Skeletal muscle tissue (tissue), 4 donors: ENCODE results near the gene UGP2. TPM values are rescaled to one million over a fixed set of nuclear protein-coding genes. Genes with fewer than 3 reads are reported as not detected.
A peak's percentile ranks its signal among the peaks of the same experiment; 100 is the strongest.

Experiments
- H3K27ac ChIP-seq: one replicate; pipeline ENCODE4 v1.7.0; 2013; ENCODE audit warnings: mild to moderate bottlenecking, low read depth, low read length, inconsistent platforms
- H3K27me3 ChIP-seq, 3 donors: one replicate each; pipeline ENCODE4 v1.7.0; 2013; ENCODE audit warnings: low read length in 3 of 3; ENCODE audit not compliant: control insufficient read depth in 3 of 3, insufficient read depth in 3 of 3
- H3K36me3 ChIP-seq, 3 donors: one replicate each; pipeline ENCODE4 v1.7.0; 2013; ENCODE audit warnings: low read length in 3 of 3; ENCODE audit not compliant: control insufficient read depth in 3 of 3, insufficient read depth in 3 of 3
- H3K4me1 ChIP-seq, 3 donors: one replicate each; pipeline ENCODE4 v1.7.0; 2013; ENCODE audit warnings: low read length in 3 of 3, mild to moderate bottlenecking in 3 of 3; ENCODE audit not compliant: control insufficient read depth in 3 of 3, insufficient read depth in 3 of 3
- H3K4me3 ChIP-seq, 3 donors: one replicate each; pipeline ENCODE4 v1.7.0; 2013; ENCODE audit warnings: low read length in 3 of 3
- H3K9ac ChIP-seq, 3 donors: one replicate each; pipeline ENCODE4 v1.7.0; 2013; ENCODE audit warnings: low read length in 3 of 3, mild to moderate bottlenecking in 3 of 3, moderate library complexity in 2 of 3, low read depth in 1 of 3
- H3K9me3 ChIP-seq, 3 donors: one replicate each; pipeline ENCODE4 v1.7.0; 2013; ENCODE audit warnings: low read length in 3 of 3; ENCODE audit not compliant: control insufficient read depth in 3 of 3
- total RNA-seq: library from RNA; depleted of rRNA; stranded (reverse); fragments of >200 nt; gene quantifications from one replicate; pipeline ENCODE4 v1.2.3, GENCODE V29; 2014
- donor health status: Osteomylitis.

UGP2 gene
- total RNA-seq, 1 donor from 2014 or later: 270 TPM

- no peak overlapping the region for H3K9ac ChIP-seq
- no peaks in the 10 kb centered on the region for H3K27me3 ChIP-seq
- H3K27ac ChIP-seq: no peak overlapping the region
- H3K4me1 ChIP-seq: peaks cover 0 to 3% (median 1%) of the 10 kb centered on the region in 3 donors
- H3K36me3 ChIP-seq: no peaks in the 10 kb centered on the region
- H3K4me3 ChIP-seq: no peak overlapping the region
- H3K9me3 ChIP-seq: no peaks in the 10 kb centered on the region
These were observed 27.6 kb upstream of the UGP2 start for GRCh38 chr2:63814114-63814513.

- no peaks in the 10 kb centered on the region for H3K27me3 ChIP-seq
- H3K9me3 ChIP-seq: no peaks in the 10 kb centered on the region
- H3K4me3 ChIP-seq: no peak overlapping the region
- no peaks in the 10 kb centered on the region for H3K36me3 ChIP-seq
- no peak overlapping the region for H3K9ac ChIP-seq
- H3K27ac ChIP-seq: no peak overlapping the region
- peaks cover 9 to 15% (median 12%) of the 10 kb centered on the region in 3 donors for H3K4me1 ChIP-seq
These were observed 24.3 kb upstream of the UGP2 start for GRCh38 chr2:63817382-63817781.

GRCh38 chr2:63818271-63818670, 23.4 kb upstream of the UGP2 start:
- no peaks in the 10 kb centered on the region for H3K9me3 ChIP-seq
- H3K36me3 ChIP-seq: no peaks in the 10 kb centered on the region
- no peak overlapping the region for H3K4me3 ChIP-seq
- H3K9ac ChIP-seq: no peak overlapping the region
- H3K4me1 ChIP-seq: peaks cover 9 to 15% (median 12%) of the 10 kb centered on the region in 3 donors
- H3K27ac ChIP-seq: no peak overlapping the region
- no peaks in the 10 kb centered on the region for H3K27me3 ChIP-seq

GRCh38 chr2:63819256-63819655, 22.4 kb upstream of the UGP2 start:
- Histone ChIP-seq H3K27me3 (no peaks in the 10 kb centered on the region), H3K36me3 (no peaks in the 10 kb centered on the region), H3K27ac (peak overlapping the region; percentile 68), H3K9ac (no peak overlapping the region), H3K4me1 (peaks cover 9 to 15% (median 12%) of the 10 kb centered on the region in 3 donors), H3K4me3 (no peak overlapping the region), H3K9me3 (no peaks in the 10 kb centered on the region)

GRCh38 chr2:63819765-63820717, 21.7 kb upstream of the UGP2 start:
- Histone ChIP-seq H3K9ac (peak overlapping the region in 1 of 3 donors; percentile 16), H3K4me1 (peaks cover 9 to 15% (median 12%) of the 10 kb centered on the region in 3 donors), H3K4me3 (no peak overlapping the region), H3K27ac (peak overlapping the region; percentile 68), H3K36me3 (no peaks in the 10 kb centered on the region), H3K9me3 (no peaks in the 10 kb centered on the region), H3K27me3 (no peaks in the 10 kb centered on the region)

GRCh38 chr2:63820969-63821368, 20.7 kb upstream of the UGP2 start:
- no peak overlapping the region for H3K9ac ChIP-seq
- H3K4me3 ChIP-seq: no peak overlapping the region
- H3K27ac ChIP-seq: no peak overlapping the region
- H3K9me3 ChIP-seq: no peaks in the 10 kb centered on the region
- no peaks in the 10 kb centered on the region for H3K27me3 ChIP-seq
- H3K36me3 ChIP-seq: no peaks in the 10 kb centered on the region
- H3K4me1 ChIP-seq: peaks cover 9 to 12% (median 12%) of the 10 kb centered on the region in 3 donors

GRCh38 chr2:63821396-63821795, 20.3 kb upstream of the UGP2 start:
- Histone ChIP-seq H3K9me3 (no peaks in the 10 kb centered on the region), H3K27ac (no peak overlapping the region), H3K27me3 (no peaks in the 10 kb centered on the region), H3K9ac (no peak overlapping the region), H3K4me3 (no peak overlapping the region), H3K36me3 (no peaks in the 10 kb centered on the region), H3K4me1 (peaks cover 9 to 12% (median 12%) of the 10 kb centered on the region in 3 donors)

- Histone ChIP-seq H3K27ac (no peak overlapping the region), H3K9ac (no peak overlapping the region), H3K4me1 (peaks cover 10 to 14% (median 12%) of the 10 kb centered on the region in 3 donors), H3K36me3 (no peaks in the 10 kb centered on the region), H3K27me3 (no peaks in the 10 kb centered on the region), H3K4me3 (no peak overlapping the region), H3K9me3 (no peaks in the 10 kb centered on the region)
These were observed 19.2 kb upstream of the UGP2 start for GRCh38 chr2:63822478-63822877.

- Histone ChIP-seq H3K4me1 (peaks cover 4 to 8% (median 6%) of the 10 kb centered on the region in 3 donors), H3K4me3 (peak overlapping the region in 1 of 3 donors; percentile 15), H3K27me3 (no peaks in the 10 kb centered on the region), H3K36me3 (no peaks in the 10 kb centered on the region), H3K9ac (no peak overlapping the region), H3K27ac (peak overlapping the region; percentile 45), H3K9me3 (no peaks in the 10 kb centered on the region)
These were observed 13.9 kb upstream of the UGP2 start for GRCh38 chr2:63827749-63828148.

- Histone ChIP-seq H3K27me3 (no peaks in the 10 kb centered on the region), H3K27ac (no peak overlapping the region), H3K9me3 (no peaks in the 10 kb centered on the region), H3K4me1 (peaks cover 4 to 8% (median 6%) of the 10 kb centered on the region in 3 donors), H3K9ac (no peak overlapping the region), H3K4me3 (no peak overlapping the region), H3K36me3 (no peaks in the 10 kb centered on the region)
These were observed 10.5 kb upstream of the UGP2 start for GRCh38 chr2:63831176-63831575.
